Effector memory CD8-positive, alpha-beta T cell (primary cell): ENCODE measurements around the gene CAPZA1.

Source experiments
- ATAC-seq: fragments of 150-1000 bp; cut with Tn5 transposase; replicated peaks from 2 replicates; pipeline ENCODE4 v1.10.0; 2021; ENCODE audit warnings: mild to moderate bottlenecking, moderate library complexity
- DNase-seq, 3 experiments: peaks; one replicate each; pipeline ENCODE4 v3.0.0; 2021
- H3K27ac Mint-ChIP-seq, 2 donors: one replicate each; pipeline ENCODE4 v1.8.0; 2022; ENCODE audit warnings: mild to moderate bottlenecking in 2 of 2, mixed read lengths in 2 of 2, moderate library complexity in 2 of 2
- H3K27me3 Mint-ChIP-seq, 2 donors: one replicate each; pipeline ENCODE4 v1.8.0; 2022; ENCODE audit warnings: mixed read lengths in 2 of 2
- H3K36me3 Mint-ChIP-seq: one replicate; pipeline ENCODE4 v1.8.0; 2022; ENCODE audit warnings: mild to moderate bottlenecking, moderate library complexity, mixed read lengths; ENCODE audit not compliant: insufficient read depth
- H3K4me1 Mint-ChIP-seq, 2 donors: one replicate each; pipeline ENCODE4 v1.8.0; 2022; ENCODE audit warnings: low read depth in 2 of 2, mixed read lengths in 2 of 2
- H3K4me3 Mint-ChIP-seq, 2 donors: one replicate each; pipeline ENCODE4 v1.8.0; 2022; ENCODE audit warnings: mild to moderate bottlenecking in 2 of 2, mixed read lengths in 2 of 2, moderate library complexity in 2 of 2
- H3K9me3 Mint-ChIP-seq, 2 donors: one replicate each; pipeline ENCODE4 v1.8.0; 2022; ENCODE audit warnings: mixed read lengths in 2 of 2

CAPZA1 gene

DNA sequence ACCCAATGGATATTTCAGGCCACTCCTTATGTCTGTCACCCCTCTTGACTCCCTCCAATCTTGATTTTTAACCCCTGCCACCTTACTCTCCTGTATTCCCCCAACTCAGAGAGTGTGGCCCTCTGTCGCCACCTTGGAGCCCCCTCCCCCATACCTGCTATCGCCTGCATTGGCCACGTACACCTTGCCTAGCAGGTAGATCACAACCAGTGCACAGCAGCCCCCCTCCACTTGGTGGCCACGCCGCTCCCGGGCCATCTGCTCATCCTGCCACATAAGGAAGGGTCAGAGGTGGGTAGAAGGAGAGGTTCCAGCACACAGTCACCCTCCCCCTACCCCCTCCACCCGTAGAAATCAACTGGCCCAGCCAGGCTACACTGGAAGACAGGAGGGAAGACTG lies 92.6 kb downstream of the CAPZA1 start:
- H3K27me3 Mint-ChIP-seq: peaks cover 0 to 8% of the 10 kb centered on the region in 2 donors
- H3K36me3 Mint-ChIP-seq: peaks cover 6% of the 10 kb centered on the region
- H3K27ac Mint-ChIP-seq: no peak overlapping the region
- no peaks in the 10 kb centered on the region for H3K9me3 Mint-ChIP-seq
- peaks cover 23 to 25% of the 10 kb centered on the region in 2 donors for H3K4me1 Mint-ChIP-seq
- H3K4me3 Mint-ChIP-seq: no peak overlapping the region
- DNase-seq: no peak
- ATAC-seq: no peak

DNA sequence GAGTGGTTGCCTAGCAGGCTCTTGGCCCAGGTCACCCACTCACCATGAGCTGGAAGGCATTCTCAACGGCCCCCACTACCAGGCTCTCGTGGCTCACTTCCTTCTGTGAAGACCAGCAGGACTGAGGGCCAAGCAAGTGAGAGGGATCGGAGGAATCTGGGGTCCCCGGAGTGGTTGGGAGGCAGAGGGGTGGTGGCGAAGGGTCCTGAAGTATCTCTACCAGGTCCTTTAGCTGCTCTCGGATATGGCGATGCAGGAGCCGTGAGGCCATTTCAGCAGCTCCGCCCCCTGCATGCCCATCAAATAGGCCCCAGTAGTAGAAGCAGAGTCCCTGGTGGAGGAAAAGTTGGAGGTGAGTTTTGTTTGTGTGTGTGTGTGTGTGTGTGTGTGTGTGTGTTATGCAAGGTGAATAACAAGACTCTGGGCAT lies 93.1 kb downstream of the CAPZA1 start:
- Mint-ChIP-seq H3K9me3 (no peaks in the 10 kb centered on the region), H3K4me1 (peaks cover 18 to 23% of the 10 kb centered on the region in 2 donors), H3K36me3 (peaks cover 6% of the 10 kb centered on the region), H3K27me3 (peaks cover 0 to 8% of the 10 kb centered on the region in 2 donors), H3K4me3 (no peak overlapping the region), H3K27ac (no peak overlapping the region)
- DNase-seq: no peak
- no peak for ATAC-seq

DNA sequence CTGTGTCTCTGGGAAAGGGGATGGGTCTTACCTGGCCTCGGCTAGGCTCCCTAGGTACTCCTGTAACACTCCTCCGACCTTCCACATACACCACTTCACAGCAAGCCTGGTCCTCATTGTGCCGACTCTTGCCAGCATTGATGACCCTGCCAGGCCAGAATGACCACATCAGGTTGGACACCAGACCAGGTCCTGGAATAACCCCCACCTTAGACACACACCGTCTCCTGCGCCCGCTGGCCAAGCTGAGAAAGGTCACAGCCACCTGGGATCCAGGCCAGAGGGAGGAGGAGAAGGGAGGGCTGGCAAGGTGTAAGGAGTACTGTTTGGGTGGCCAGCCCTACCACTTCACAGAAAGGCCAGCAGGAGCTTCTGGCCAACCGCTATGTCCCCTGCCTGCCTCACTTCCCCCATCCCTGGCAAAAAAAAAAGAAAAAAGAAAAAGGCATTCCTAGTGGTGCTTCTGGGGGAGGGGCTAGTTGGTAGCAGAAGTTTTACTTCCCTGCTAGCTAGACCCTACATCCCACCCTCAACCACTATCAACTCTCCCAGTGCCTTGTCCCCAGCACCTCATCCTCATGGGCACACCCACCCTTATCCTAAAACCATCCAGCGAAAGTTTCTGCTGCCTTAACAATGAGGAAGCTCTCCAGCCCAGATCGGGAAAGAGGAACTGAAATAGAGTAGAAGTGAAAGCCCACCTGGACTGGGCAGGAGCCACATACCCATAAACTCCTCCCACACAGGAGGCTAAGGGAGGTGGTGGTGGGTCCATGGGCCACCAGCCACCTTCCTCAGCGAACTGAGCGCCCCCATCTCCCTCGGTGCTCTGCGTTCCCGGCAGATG lies 94.1 kb downstream of the CAPZA1 start:
- H3K9me3 Mint-ChIP-seq: no peaks in the 10 kb centered on the region
- no peak for DNase-seq
- H3K27ac Mint-ChIP-seq: peak overlapping the region in 1 of 2 donors; percentile 72
- peaks cover 6% of the 10 kb centered on the region for H3K36me3 Mint-ChIP-seq
- no peak for ATAC-seq
- peaks cover 20 to 23% of the 10 kb centered on the region in 2 donors for H3K4me1 Mint-ChIP-seq
- H3K27me3 Mint-ChIP-seq: peaks cover 6 to 8% of the 10 kb centered on the region in 2 donors
- H3K4me3 Mint-ChIP-seq: peak overlapping the region; percentile 87 to 91

DNA sequence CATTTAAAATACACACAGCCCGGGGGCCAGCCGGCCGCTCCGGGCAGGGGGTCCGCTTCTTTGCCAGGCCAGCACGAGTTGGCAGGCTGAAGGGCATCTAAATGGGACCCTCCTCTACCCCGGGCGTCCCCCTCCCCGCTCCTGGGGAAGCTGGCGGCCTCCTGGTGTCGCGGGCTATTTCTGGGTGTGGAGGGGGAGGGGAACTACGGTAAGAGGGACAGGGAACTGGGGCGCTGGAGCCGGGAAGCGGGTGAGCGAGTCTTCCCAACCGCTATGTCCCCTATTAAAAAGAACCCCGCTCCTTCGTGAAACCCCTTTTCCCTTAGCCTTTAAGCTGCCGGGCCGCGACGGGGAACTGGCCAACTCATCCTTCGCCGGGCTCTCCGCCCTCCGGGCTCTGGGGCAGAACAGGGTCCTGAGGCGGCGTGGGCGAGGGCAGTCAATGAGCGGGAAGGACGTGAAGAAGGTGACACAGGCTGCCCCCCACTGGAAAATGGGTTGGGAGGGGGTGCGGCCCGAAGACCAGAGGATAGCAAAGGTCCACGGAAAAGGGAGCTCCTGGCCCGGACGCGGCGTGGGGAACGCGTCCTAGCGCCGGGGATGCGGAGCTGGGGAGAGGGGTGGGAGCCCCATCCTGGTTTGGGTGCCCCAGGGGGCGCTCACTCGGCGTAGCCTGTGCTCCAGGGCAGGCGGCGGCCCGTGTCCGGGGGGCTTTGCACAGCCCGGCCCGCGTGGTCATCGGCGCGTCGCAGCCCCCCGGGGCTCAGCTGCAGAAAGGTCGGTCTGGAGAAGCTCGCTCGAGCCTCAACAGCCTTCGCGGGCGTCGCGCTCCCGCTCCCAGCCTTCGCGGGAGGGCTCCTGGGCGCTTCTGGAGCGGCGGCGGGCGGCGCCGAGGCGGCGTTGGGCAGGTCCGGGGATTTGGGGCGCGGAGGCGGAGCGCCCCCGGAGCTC lies 95.0 kb downstream of the CAPZA1 start:
- ATAC-seq (no peak), DNase-seq (no peak)
- H3K27me3 Mint-ChIP-seq: peaks cover 15 to 16% of the 10 kb centered on the region in 2 donors
- H3K36me3 Mint-ChIP-seq: peaks cover 6% of the 10 kb centered on the region
- no peaks in the 10 kb centered on the region for H3K9me3 Mint-ChIP-seq
- H3K27ac Mint-ChIP-seq: peak overlapping the region; percentile 72 to 79
- peak overlapping the region; percentile 87 to 93 for H3K4me3 Mint-ChIP-seq
- H3K4me1 Mint-ChIP-seq: peaks cover 21 to 24% of the 10 kb centered on the region in 2 donors

DNA sequence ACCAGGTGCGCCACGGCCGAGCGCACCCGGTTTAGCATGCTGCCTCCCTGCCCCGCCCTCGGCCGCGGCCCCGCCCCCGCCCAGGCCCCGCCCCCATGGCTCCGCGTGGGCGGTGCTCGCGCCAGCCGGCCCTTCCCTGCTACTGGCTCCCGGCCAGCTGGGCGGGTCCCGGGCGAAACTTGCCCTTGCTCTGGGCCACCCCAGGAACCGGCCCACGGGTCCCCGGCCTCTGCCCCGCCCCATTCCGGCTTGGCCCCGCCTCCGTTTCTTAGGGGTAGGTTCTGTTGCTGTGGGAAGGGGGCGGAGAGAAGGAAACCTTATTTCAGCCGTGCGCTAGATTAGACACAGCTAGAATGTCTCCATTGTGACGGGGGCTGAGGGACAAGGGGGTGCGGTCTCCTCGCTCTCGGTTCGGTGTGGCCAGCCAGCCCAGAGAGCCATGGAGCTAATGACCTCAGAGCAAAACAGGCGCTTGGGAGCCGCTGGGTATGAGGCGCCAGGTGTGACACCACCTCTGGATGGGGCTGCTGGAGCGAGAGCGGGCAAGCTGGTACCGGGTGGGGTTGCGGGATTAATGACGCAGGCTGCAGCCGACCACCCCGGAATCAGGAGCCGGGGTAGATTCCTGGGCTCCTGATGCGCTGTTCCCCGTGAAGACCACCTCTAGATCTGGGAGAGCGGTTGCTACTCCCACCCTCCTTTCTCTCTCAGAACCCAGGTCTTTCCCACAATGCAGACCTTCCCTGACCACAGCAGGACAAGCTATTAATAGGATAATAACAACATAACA lies 95.8 kb downstream of the CAPZA1 start, which contains the start of gene PPM1J:
Gene PPM1J (minus strand): TSS at position 69 of the 790 bp plus-strand sequence. CDS start 31 bp downstream, at position 38.
- Mint-ChIP-seq H3K36me3 (peaks cover 6% of the 10 kb centered on the region), H3K27me3 (peaks cover 23% of the 10 kb centered on the region in 2 donors), H3K4me1 (peaks cover 21 to 24% of the 10 kb centered on the region in 2 donors), H3K27ac (peak within 1 kb of the TSS; percentile 84 to 92), H3K9me3 (no peaks in the 10 kb centered on the region), H3K4me3 (peak within 1 kb of the TSS; percentile 93 to 94)
- peak; percentile 97 to 99 (median 98) for DNase-seq
- peak; percentile 82 for ATAC-seq

DNA sequence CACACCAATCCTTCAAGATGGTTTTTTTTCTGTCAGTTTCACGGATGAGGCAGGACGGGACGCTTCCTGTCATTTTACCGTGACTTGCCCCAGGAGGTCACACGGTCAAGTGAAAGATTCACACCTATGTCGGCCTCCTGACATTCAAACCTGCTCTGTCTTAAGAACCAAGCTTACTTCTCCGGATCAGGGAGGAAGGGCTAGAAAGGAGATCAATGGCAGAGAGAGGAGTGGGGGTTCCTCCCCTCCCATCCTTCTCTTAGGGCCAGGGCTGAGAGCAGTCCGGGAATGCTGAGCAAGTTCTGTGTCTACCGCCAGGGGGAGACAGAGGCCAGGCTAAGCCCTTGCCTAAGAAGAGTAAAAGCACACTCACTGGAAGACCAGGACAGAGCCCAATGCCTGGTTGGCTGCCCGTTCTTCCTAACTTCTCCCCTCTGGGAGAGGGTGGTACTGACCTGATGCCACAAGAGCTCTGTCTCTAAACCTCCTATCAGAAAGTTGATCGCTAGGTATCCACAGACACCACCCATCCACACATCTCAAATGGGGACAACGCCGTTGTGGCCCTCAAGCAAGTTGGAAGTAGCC lies 96.6 kb downstream of the CAPZA1 start:
- no peaks in the 10 kb centered on the region for H3K9me3 Mint-ChIP-seq
- peaks cover 6% of the 10 kb centered on the region for H3K36me3 Mint-ChIP-seq
- ATAC-seq (peak; percentile 31), DNase-seq (peak; percentile 67 to 76 (median 73))
- peaks cover 23 to 26% of the 10 kb centered on the region in 2 donors for H3K27me3 Mint-ChIP-seq
- peak overlapping the region; percentile 84 to 92 for H3K27ac Mint-ChIP-seq
- peaks cover 21 to 24% of the 10 kb centered on the region in 2 donors for H3K4me1 Mint-ChIP-seq
- peak overlapping the region; percentile 93 to 94 for H3K4me3 Mint-ChIP-seq

DNA sequence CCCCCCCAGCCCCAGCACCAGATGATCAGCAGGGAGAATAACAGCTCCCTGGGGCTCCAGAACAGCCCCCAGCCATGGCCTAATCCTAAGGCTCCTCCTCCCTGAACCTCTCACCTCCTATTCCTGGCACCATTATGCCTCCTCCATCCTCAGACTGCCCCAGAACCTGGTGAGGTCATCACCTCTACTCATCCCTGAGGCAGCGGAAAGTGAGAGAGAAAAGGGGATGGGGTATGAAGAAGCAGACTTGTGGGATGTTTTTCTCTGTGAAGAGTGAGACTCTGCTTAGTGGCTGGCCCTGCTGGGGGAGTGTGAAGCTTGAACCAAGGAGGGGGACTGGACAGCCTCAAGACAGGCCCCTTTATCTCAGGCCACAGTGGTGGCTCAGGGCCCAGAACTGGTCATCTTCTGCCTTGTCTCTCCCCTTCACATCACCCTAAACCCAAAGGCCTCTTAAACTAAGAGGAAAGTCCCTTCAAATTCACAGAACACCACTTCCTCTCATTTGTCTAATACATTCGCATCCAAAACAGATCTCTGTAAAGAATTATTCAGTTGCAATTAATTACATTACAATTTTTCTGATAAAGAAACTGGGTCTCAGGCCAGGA lies 97.7 kb downstream of the CAPZA1 start:
- Mint-ChIP-seq H3K36me3 (peaks cover 6% of the 10 kb centered on the region), H3K4me1 (peaks cover 21 to 26% of the 10 kb centered on the region in 2 donors), H3K9me3 (no peaks in the 10 kb centered on the region), H3K27me3 (peaks cover 28 to 37% of the 10 kb centered on the region in 2 donors), H3K27ac (no peak overlapping the region), H3K4me3 (peak overlapping the region in 1 of 2 donors; percentile 19)
- ATAC-seq (no peak), DNase-seq (no peak)

DNA sequence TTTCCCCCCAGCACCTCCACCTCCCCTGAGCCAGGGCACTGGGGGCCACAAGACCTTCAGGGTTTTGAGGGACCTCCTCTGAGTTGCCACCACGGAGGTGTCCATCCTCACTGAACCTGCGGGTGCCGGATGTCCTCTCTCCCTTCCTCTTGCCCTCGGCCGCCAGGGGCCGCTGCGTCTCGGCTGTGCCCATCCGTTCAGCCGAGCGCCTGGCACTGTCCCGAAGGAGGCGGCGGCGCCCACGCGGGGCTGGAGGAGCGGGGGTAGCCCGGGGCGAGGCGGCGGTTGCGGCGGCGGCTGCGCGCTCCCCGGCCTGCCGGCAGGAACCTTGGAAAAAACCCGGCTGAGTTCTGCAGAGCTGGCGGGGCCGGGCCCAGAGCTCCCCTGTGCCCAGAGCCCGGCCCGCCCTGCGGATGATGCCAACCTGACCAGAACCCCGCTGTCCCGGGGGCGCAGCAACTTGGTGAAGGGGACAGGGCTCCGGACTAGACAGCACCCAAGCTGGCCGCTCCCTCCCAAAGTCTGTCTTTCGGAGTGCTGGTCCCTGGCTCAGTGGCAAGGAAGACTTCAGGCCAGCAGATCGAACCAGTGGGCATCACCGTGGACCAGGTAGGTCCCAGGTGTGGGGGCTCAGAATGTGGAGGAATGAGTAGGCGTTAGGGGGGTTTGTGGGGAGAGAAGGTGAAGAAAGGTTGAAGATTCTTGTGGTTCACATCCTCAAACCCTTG lies 99.2 kb downstream of the CAPZA1 start:
- DNase-seq: peak; percentile 67 to 72 (median 68)
- Mint-ChIP-seq H3K4me3 (peak overlapping the region; percentile 30 to 31), H3K9me3 (no peaks in the 10 kb centered on the region), H3K4me1 (peaks cover 22 to 30% of the 10 kb centered on the region in 2 donors), H3K27me3 (peaks cover 34 to 52% of the 10 kb centered on the region in 2 donors), H3K36me3 (peaks cover 9% of the 10 kb centered on the region), H3K27ac (no peak overlapping the region)
- peak; percentile 16 for ATAC-seq

DNA sequence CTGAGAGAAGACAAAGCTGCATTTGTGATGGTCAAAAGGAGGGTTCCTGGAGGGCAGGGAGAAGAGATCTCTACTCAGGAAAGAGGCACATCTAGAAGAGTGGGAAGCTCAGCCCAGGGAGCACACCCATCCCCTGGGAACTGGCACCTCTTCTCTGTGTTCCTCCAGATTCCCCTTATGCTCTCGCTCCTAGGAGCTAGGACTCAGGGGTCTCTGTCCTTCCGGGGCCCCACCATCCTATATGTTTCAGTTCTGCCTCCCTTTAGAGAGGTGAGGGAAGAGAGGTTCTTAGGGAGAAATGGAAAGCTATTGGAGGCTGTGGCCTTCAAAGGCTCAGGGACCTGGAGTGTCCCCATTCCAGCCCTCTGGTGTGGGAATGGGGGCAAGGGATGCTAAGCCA lies 100.1 kb downstream of the CAPZA1 start:
- Mint-ChIP-seq H3K36me3 (peaks cover 9% of the 10 kb centered on the region), H3K4me1 (peaks cover 18 to 23% of the 10 kb centered on the region in 2 donors), H3K9me3 (no peaks in the 10 kb centered on the region), H3K27me3 (peaks cover 31 to 53% of the 10 kb centered on the region in 2 donors), H3K4me3 (no peak overlapping the region), H3K27ac (no peak overlapping the region)
- DNase-seq: no peak
- ATAC-seq: no peak

DNA sequence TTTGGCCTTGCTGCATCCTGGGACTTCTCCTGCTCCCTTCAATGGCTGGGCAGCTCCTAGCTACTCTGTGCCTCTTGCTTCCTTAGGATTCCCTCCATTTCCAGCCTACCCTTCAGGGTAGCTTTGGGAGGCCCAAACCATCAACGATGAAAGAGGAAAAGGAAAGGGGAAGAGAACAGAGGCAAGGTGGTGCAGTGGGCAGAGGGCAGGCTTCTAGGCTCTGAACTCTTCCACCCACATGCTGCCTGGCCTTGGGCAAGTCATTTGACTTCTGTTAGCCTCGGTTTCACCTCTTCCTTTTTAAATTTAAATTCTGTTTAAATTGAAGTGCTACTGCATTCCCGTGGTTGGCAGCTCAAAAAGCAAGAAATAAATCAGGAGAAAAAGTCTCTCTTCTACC lies 101.2 kb downstream of the CAPZA1 start:
- H3K27me3 Mint-ChIP-seq: peaks cover 31 to 53% of the 10 kb centered on the region in 2 donors

More for the DNA sequence above, 101.2 kb downstream of the CAPZA1 start:
- H3K4me1 Mint-ChIP-seq: peaks cover 14 to 19% of the 10 kb centered on the region in 2 donors
- ATAC-seq: no peak
- H3K36me3 Mint-ChIP-seq: peaks cover 3% of the 10 kb centered on the region
- H3K27ac Mint-ChIP-seq: no peak overlapping the region
- no peak for DNase-seq
- no peaks in the 10 kb centered on the region for H3K9me3 Mint-ChIP-seq
- H3K4me3 Mint-ChIP-seq: no peak overlapping the region
